GM18861 (cell line): ENCODE data around the gene ACP7.
"Not testable (repeated sequence)": the region's sequence is repeated elsewhere in the genome, so short reads cannot be mapped to it uniquely, and the experiment has no call there.

Experiments
- ATAC-seq: cut with Tn5 transposase; IDR thresholded peaks from one replicate; pipeline ENCODE4 v1.9.1; 2021; ENCODE audit not compliant: unreplicated experiment

Gene ACP7

GRCh38 chr19:39077323-39077722 lies 6.8 kb upstream of the ACP7 start:
- ATAC-seq: no peak

- ATAC-seq: no peak
These were observed 5.5 kb upstream of the ACP7 start for GRCh38 chr19:39078436-39079200.

- no peak for ATAC-seq
These were observed 3.7 kb upstream of the ACP7 start for GRCh38 chr19:39080431-39080830.

- no peak for ATAC-seq
These were observed 2.0 kb upstream of the ACP7 start for GRCh38 chr19:39082167-39082566.

GRCh38 chr19:39082745-39083598 lies 1.2 kb upstream of the ACP7 start:
- ATAC-seq: no peak

GRCh38 chr19:39083599-39083982 lies 577 bp upstream of the ACP7 start:
- no peak for ATAC-seq

- no peak for ATAC-seq
These were observed 538 bp downstream of the ACP7 start for GRCh38 chr19:39084732-39085080.

GRCh38 chr19:39085392-39085791 lies 1.2 kb downstream of the ACP7 start:
- ATAC-seq: no peak

GRCh38 chr19:39086386-39086785 lies 2.2 kb downstream of the ACP7 start:
- no peak for ATAC-seq

- no peak for ATAC-seq
These were observed 3.9 kb downstream of the ACP7 start for GRCh38 chr19:39087907-39088686.

- not testable (repeated sequence) for ATAC-seq
These were observed 5.8 kb downstream of the ACP7 start for GRCh38 chr19:39090016-39090415.

GRCh38 chr19:39090881-39091280 lies 6.7 kb downstream of the ACP7 start:
- no peak for ATAC-seq

- not testable (repeated sequence) for ATAC-seq
These were observed 11.8 kb downstream of the ACP7 start for GRCh38 chr19:39095799-39096540.

GRCh38 chr19:39097299-39097698 lies 13.1 kb downstream of the ACP7 start:
- ATAC-seq: no peak

- no peak for ATAC-seq
These were observed 13.6 kb downstream of the ACP7 start for GRCh38 chr19:39097721-39098120.

- no peak for ATAC-seq
These were observed 14.4 kb downstream of the ACP7 start for GRCh38 chr19:39098365-39099269.

- no peak for ATAC-seq
These were observed 15.2 kb downstream of the ACP7 start for GRCh38 chr19:39099341-39099740.

- no peak for ATAC-seq
These were observed 16.5 kb downstream of the ACP7 start for GRCh38 chr19:39100500-39101166.

GRCh38 chr19:39103151-39103550 lies 19.0 kb downstream of the ACP7 start:
- ATAC-seq: no peak
